Activated T-helper 1 cell treated with Interleukin-2 at 50 U/mL for 16 hours (primary cell): ENCODE data around the gene LRGUK.
A peak's percentile ranks its signal among the peaks of the same experiment; 100 is the strongest.
"Not testable (repeated sequence)": the region's sequence is repeated elsewhere in the genome, so short reads cannot be mapped to it uniquely, and the experiment has no call there.

ENCODE experiments used
- DNase-seq: peaks from one replicate; pipeline ENCODE4 v3.0.0-alpha.2; 2020; ENCODE audit warnings: low read depth

The LRGUK gene

DNA sequence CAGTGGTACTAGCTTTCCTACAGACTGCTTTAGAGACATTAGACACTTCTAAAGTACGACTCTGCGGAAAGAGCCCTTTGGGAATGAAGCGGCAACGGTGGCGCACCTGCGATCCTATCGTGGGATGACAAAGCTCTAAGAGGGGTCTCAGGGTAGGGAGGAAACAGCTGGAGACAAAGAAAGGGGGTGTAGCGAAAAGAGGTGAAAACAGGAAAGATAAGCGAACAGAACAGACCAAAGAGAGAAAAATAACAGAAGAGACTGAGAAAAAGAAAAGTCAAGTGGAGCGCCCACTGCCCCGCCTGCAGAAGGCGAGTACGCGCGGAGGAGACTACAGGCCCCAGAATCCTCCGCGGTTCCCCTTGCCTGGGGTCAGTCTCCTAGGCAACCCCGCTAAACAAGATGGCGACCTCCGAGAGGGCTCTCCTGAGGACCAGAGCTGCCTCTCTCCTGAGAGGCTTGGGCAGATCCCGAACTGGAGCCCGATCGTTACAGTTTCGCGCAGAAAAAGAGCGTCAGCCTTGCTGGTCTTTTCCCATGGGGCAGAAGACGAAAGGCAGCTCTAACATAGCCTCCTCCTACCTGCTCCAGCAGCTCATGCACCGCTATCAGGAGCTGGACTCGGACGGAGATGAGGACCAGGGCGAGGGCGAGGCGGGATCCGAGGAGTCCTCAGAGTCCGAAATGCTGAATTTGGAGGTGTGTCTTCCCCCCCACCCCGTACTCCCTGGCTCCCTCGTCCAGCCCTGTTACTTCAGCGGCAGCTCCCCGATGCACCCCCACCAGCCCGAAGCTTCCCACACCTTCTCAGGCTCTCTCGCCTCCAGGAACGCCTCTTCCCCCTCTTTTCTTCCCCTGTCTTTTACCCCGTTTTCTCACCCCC is at the start of gene LRGUK:
Gene LRGUK, plus strand, starts transcription at position 375 of the 883 bp plus-strand sequence. Its CDS starts 28 bp downstream, at position 403.
- DNase-seq, result peak; percentile 50

- DNase-seq, result not testable (repeated sequence)
Observed at GRCh38 chr7:134077560-134077959, 49.6 kb upstream of the LRGUK start.

DNA sequence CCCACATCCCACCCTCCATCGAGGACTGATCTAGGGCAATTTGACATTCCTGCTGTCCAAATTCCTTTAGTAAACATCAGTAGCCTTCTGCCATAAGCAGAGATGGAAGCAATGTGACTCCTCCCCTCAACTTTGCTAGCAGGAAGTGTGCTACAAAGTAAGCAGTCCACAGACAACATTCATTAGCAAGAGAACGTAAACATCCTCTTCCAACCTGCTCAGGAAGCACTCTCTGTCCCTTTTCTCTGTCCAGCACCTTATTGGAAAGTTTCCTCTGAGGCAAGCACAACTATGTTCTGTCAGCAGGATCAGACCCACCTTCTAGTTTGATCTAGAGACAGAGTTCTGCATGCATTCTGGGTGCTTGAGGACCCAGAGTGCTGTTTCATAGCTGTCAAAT is 48.1 kb upstream of the LRGUK start:
- DNase-seq, result no peak

GRCh38 chr7:134081695-134082094 is 45.4 kb upstream of the LRGUK start:
- DNase-seq, result no peak

DNA sequence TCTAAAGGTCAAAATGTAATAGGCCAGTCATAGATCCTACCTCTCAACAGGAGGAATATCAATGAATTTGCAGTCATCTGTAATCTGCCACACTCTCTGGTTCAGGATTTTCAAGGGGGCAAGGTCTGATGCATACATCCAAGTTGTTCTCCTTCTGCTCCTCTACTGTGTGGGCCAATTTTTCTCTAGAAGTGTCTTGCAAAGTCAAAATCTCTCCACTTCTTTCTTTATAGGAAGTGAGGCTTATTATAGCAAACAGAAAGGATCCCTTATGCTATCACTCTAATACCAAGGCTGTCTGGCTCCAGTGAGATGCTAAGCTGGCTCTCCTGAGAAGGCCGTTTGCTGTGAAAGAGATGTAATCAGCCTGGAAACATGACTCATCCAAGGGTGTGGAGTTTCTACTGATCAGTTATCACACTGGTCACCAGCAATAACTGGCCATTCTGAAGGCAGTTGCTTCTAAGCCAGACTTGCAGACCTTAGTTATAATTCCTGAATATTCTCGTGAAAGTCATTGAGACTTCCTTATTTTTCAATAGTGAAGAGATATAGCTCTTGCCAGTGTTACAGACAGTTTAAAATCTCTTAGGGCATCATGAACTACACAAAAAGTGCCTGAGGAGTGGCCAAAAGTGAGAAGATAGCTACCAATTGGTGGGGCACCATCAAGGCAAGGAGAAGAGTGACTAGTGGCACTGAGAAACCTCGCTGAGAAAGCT is 43.2 kb upstream of the LRGUK start:
- DNase-seq, result no peak

- DNase-seq, result no peak
Observed at GRCh38 chr7:134084488-134085144, 42.5 kb upstream of the LRGUK start.

DNA sequence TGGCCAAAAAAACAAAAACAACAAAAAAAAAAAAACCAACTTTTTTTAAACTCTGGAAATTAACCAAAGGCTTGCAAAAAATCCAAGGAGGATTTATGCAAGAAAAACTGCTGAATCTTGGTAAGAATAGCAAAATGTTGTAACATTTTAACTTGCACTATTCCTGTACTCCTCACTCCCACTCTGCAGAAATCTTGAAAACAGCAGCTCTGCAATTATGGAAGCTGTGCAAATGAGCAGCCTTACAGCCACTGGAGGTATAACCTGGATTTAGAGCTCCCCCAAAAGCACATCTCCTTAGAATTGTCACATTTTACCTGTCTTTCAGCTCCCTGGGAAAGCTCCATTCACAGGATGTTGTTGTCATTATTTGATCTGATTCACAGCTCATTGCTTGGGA is 41.8 kb upstream of the LRGUK start:
- DNase-seq, result no peak

- DNase-seq, result no peak
Observed at GRCh38 chr7:134086998-134087735, 40.0 kb upstream of the LRGUK start.

DNA sequence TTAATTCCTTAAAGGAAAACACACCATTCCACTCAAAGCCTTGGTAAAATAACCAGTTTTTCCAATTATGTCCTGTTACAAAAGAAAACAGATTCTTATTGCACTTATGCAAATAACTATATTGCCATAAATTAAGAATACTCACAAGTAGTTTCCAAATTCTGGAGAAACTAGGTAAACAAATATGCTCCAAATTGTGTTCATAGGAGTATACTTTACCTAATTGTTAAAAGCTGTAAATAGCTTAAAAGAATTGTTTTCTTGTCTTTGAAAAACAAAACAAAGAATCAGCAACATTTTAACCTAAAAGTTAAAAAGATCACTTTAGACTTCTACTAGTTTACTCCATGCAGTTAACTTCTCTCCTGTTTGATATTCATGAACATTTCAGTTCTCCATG is 38.9 kb upstream of the LRGUK start:
- no peak for DNase-seq

- no peak for DNase-seq
Observed at GRCh38 chr7:134089446-134089845, 37.7 kb upstream of the LRGUK start.

- no peak for DNase-seq
Observed at GRCh38 chr7:134098072-134098471, 29.1 kb upstream of the LRGUK start.

GRCh38 chr7:134101716-134102115 is 25.4 kb upstream of the LRGUK start:
- no peak for DNase-seq

GRCh38 chr7:134104166-134104565 is 23.0 kb upstream of the LRGUK start:
- no peak for DNase-seq

- DNase-seq, result no peak
Observed at GRCh38 chr7:134105841-134106240, 21.3 kb upstream of the LRGUK start.

GRCh38 chr7:134108802-134109201 is 18.3 kb upstream of the LRGUK start:
- no peak for DNase-seq

DNA sequence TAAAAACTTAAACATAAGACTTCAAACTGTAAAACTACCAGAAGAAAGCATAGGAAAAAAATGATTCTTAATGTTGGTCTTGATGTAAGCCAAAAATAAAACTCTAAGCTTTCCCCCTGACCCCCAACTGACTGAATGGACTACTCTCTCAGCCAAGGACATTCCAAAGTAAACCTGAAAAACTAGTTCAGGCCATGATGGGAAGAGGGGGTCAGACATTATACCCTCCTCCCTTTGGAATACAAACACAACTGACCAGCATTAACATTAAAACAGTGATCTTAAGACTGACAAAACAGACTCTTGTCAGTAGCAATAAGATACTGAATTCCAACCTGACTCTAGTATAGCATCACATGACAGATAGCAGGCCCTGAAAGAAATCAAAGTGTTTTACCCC is 13.5 kb upstream of the LRGUK start:
- no peak for DNase-seq

- DNase-seq, result no peak
Observed at GRCh38 chr7:134114992-134115391, 12.1 kb upstream of the LRGUK start.

DNA sequence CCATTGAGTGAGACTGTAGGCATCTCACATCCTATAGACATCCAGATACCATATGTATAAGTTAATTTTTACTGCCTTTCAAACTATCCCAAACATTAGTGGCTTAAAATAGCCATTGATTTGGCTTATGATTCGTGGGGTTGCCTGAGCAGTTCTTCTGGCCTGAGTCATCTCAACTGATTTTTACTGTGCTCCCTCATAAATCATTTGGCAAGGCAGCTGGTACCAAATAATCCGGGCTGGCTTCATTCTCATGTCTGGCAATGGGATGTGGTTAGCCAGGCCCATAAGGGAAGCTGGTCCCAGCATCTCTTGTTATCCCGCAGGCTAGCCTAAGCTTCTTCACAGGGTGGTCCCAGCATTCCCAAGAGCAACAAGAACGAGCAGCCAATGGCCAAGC is 6.7 kb upstream of the LRGUK start:
- no peak for DNase-seq

DNA sequence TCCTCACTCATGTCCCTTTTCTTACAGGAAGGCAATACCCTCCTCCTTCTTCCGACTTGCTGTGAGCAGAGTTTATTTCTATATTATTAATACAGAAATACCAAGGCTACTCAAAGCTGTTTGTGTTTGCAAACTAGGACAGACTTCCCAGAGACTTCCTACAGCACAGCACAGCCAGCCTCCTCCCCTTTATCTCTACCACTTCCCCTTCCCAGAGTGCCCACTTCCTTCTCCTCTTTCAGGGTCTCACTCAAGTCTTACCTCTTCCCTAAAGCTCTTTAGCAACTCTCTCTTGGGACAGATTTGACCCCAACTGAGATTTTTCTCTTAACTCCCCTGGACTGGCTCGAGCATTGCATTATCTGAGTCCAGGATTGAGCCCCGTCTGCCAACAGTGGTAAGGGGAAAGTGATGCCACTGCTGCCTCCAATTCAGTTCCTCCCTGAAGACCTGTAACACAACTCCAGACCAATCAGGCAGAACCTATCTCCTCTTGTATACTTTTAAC is 5.5 kb upstream of the LRGUK start:
- no peak for DNase-seq

- DNase-seq, result no peak
Observed at GRCh38 chr7:134122980-134123379, 4.2 kb upstream of the LRGUK start.

DNA sequence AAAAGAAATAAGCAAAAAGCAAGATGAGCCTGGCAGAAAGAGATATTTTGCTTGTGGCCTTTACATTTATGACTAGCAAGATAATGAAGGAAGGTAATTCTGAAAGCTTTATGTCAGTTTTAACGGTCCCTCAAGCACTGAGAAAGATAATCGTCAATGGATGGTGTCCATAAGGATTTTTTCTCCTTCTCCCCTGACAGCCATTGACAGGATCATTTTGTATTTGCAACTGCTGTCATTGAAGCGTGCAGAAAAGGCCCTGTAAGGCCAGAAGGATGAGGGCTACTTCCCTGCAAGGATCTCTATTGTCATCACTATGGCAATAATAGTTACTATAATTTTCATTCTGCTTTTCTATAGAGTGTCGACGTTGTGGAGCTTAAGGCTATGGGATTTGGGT is 994 bp upstream of the LRGUK start:
- no peak for DNase-seq

DNA sequence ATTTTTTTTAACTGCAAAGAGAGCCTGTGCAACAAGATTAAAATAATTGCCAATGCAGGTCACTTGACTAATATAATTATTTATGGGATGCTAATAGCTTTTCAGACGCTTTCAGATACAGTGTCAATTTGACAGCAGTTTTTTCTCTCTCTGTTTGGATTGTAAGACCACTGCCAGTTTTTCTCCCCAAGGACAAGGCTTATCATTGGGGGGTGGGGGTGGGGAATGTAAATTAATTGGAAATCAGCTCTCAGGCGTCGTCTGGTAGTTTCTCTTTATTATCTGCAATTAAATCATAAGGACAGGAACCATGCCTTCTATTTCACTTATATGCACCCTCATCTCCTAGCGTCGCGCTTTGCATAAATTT is 559 bp upstream of the LRGUK start:
- no peak for DNase-seq
